ENCODE data around the gene SPTBN4.
"Not testable (repeated sequence)": the region's sequence is repeated elsewhere in the genome, so short reads cannot be mapped to it uniquely, and the experiment has no call there.

SPTBN4 gene

GRCh38 chr19:40534148-40534547 lies 67.3 kb downstream of the SPTBN4 start:
- DNase-seq = no peak

GRCh38 chr19:40539070-40539469 lies 72.3 kb downstream of the SPTBN4 start:
- no peak for DNase-seq

GRCh38 chr19:40542202-40542859 lies 75.5 kb downstream of the SPTBN4 start:
- DNase-seq = no peak

GRCh38 chr19:40543029-40543597 lies 76.3 kb downstream of the SPTBN4 start:
- DNase-seq = no peak

- not testable (repeated sequence) for DNase-seq
Observed at GRCh38 chr19:40546153-40546841, 79.5 kb downstream of the SPTBN4 start.

- not testable (repeated sequence) for DNase-seq
Observed at GRCh38 chr19:40547190-40547589, 80.4 kb downstream of the SPTBN4 start.

GRCh38 chr19:40547836-40548235 lies 81.0 kb downstream of the SPTBN4 start:
- no peak for DNase-seq

- peak; percentile 73 for DNase-seq
Observed at GRCh38 chr19:40549007-40549708, 82.4 kb downstream of the SPTBN4 start.

- DNase-seq = no peak
Observed at GRCh38 chr19:40550951-40551350, 84.2 kb downstream of the SPTBN4 start.

GRCh38 chr19:40552848-40553247 lies 86.0 kb downstream of the SPTBN4 start:
- no peak for DNase-seq

- no peak for DNase-seq
Observed at GRCh38 chr19:40553885-40554857, 87.4 kb downstream of the SPTBN4 start.

GRCh38 chr19:40555978-40556689 lies 89.3 kb downstream of the SPTBN4 start:
- no peak for DNase-seq

- DNase-seq = no peak
Observed at GRCh38 chr19:40556953-40557530, 90.2 kb downstream of the SPTBN4 start.

- no peak for DNase-seq
Observed at GRCh38 chr19:40559394-40559793, 92.6 kb downstream of the SPTBN4 start.

GRCh38 chr19:40560092-40560507 lies 93.3 kb downstream of the SPTBN4 start:
- DNase-seq = no peak

GRCh38 chr19:40561947-40562346 lies 95.1 kb downstream of the SPTBN4 start:
- DNase-seq = no peak

- DNase-seq = not testable (repeated sequence)
Observed at GRCh38 chr19:40564535-40564934, 97.7 kb downstream of the SPTBN4 start.

GRCh38 chr19:40565355-40565754 lies 98.6 kb downstream of the SPTBN4 start:
- DNase-seq = no peak

- DNase-seq = no peak
Observed at GRCh38 chr19:40565910-40566495, 99.2 kb downstream of the SPTBN4 start.

GRCh38 chr19:40567040-40567749 lies 100.4 kb downstream of the SPTBN4 start:
- no peak for DNase-seq
